CD4-positive, alpha-beta T cell treated with Interleukin-6 for 4 hours (primary cell): Measurements from ENCODE around the gene XRRA1.

Source experiments
- DNase-seq: peaks from one replicate; pipeline ENCODE4 v3.0.0-alpha.2; 2020; ENCODE audit warnings: mixed read lengths

The XRRA1 gene

GRCh38 chr11:74950374-74950969 is 1.6 kb upstream of the XRRA1 start:
- DNase-seq: no peak

GRCh38 chr11:74949753-74950137 is 854 bp upstream of the XRRA1 start:
- no peak for DNase-seq

- no peak for DNase-seq
These were observed 369 bp downstream of the XRRA1 start for GRCh38 chr11:74948546-74948897.

- no peak for DNase-seq
These were observed 6.7 kb downstream of the XRRA1 start for GRCh38 chr11:74942073-74942759.

GRCh38 chr11:74941492-74941891 is 7.4 kb downstream of the XRRA1 start:
- no peak for DNase-seq

GRCh38 chr11:74937696-74938475 is 11.0 kb downstream of the XRRA1 start:
- DNase-seq: no peak

- no peak for DNase-seq
These were observed 11.9 kb downstream of the XRRA1 start for GRCh38 chr11:74936976-74937375.

GRCh38 chr11:74936087-74936486 is 12.8 kb downstream of the XRRA1 start:
- no peak for DNase-seq

- no peak for DNase-seq
These were observed 13.6 kb downstream of the XRRA1 start for GRCh38 chr11:74935285-74935684.

GRCh38 chr11:74933765-74934164 is 15.1 kb downstream of the XRRA1 start:
- DNase-seq: no peak

- no peak for DNase-seq
These were observed 16.1 kb downstream of the XRRA1 start for GRCh38 chr11:74932797-74933196.

- no peak for DNase-seq
These were observed 16.7 kb downstream of the XRRA1 start for GRCh38 chr11:74932169-74932568.

GRCh38 chr11:74929431-74930363 is 19.2 kb downstream of the XRRA1 start:
- peak; percentile 75 for DNase-seq

GRCh38 chr11:74927496-74927895 is 21.4 kb downstream of the XRRA1 start:
- no peak for DNase-seq

- DNase-seq: no peak
These were observed 22.4 kb downstream of the XRRA1 start for GRCh38 chr11:74926304-74927030.

- no peak for DNase-seq
These were observed 23.6 kb downstream of the XRRA1 start for GRCh38 chr11:74925281-74925680.

- DNase-seq: no peak
These were observed 25.8 kb downstream of the XRRA1 start for GRCh38 chr11:74923125-74923524.

GRCh38 chr11:74909812-74910211 is 39.1 kb downstream of the XRRA1 start:
- DNase-seq: no peak

- DNase-seq: no peak
These were observed 39.5 kb downstream of the XRRA1 start for GRCh38 chr11:74909385-74909784.

- no peak for DNase-seq
These were observed 43.6 kb downstream of the XRRA1 start for GRCh38 chr11:74905326-74905725.

- no peak for DNase-seq
These were observed 46.5 kb downstream of the XRRA1 start for GRCh38 chr11:74902342-74902741.

GRCh38 chr11:74896311-74896710 is 52.6 kb downstream of the XRRA1 start:
- no peak for DNase-seq
